Activated CD8-positive, alpha-beta memory T cell treated with anti-CD3 and anti-CD28 coated beads, Interleukin-2, amount 50 U/mL, for 24 hours (primary cell): ENCODE measurements around the gene KRT80.

Source experiments
- DNase-seq: peaks from one replicate; pipeline ENCODE4 v3.0.0-alpha.2; 2020; ENCODE audit errors: extremely low read depth

Gene KRT80

GRCh38 chr12:52137746-52138145, 54.1 kb downstream of the KRT80 start:
- no peak for DNase-seq

DNA sequence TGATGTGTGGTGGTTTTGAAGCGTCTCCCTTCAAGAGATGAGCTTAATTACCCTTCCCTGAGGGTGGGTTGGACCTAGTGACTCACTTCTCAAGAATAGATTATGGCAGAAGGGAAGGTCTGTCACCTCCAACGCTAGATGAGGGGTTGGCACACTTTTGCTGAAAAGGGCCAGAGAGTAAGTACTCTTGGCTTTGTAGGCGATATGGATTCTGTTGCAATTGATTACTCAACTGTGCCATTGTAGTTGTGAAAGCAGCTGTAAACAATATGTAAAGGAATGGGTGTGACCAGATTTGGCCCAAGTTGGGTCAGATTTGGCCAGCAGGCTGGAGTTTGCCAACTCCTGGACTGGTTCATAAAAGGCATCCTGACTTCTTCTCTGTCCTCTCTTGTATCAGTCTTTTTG, 59.1 kb downstream of the KRT80 start:
- DNase-seq: no peak

- no peak for DNase-seq
Observed at GRCh38 chr12:52130711-52131110, 61.1 kb downstream of the KRT80 start.

DNA sequence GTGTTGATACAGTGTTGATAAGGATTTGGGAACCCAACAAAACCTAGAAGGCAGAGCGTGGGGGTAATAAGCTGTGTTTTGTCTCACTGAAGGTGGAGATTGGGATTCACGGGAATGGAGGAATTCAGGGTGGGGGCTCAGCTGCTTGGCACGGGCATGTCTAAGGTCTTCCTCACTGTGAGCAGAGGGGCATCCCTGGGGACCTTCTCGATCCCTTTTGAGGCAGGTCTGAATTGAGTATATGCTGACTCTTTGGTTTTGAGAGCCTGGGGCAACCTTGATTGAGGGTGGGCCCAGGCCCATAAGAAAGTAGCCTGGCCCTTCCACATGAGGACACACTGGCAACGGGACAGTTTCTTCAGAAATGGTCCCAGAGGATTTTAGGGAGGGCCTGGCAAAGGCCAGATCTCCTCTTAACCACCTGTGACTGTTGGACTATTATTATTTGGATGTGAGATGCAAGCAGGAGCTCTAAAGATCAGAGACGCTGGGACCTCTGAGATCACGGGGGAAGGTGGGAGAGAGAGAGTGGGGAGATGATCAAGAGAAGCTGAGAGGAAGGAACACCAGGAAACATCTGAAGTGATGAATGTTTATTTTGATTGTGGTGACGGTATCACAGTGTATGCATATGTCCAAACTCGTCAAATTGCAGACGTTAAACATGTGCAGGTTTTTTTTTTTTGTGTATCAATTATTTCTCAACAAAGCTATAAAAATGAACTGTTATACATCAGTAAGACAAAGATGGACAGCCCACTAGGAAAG, 63.9 kb downstream of the KRT80 start:
- no peak for DNase-seq

DNA sequence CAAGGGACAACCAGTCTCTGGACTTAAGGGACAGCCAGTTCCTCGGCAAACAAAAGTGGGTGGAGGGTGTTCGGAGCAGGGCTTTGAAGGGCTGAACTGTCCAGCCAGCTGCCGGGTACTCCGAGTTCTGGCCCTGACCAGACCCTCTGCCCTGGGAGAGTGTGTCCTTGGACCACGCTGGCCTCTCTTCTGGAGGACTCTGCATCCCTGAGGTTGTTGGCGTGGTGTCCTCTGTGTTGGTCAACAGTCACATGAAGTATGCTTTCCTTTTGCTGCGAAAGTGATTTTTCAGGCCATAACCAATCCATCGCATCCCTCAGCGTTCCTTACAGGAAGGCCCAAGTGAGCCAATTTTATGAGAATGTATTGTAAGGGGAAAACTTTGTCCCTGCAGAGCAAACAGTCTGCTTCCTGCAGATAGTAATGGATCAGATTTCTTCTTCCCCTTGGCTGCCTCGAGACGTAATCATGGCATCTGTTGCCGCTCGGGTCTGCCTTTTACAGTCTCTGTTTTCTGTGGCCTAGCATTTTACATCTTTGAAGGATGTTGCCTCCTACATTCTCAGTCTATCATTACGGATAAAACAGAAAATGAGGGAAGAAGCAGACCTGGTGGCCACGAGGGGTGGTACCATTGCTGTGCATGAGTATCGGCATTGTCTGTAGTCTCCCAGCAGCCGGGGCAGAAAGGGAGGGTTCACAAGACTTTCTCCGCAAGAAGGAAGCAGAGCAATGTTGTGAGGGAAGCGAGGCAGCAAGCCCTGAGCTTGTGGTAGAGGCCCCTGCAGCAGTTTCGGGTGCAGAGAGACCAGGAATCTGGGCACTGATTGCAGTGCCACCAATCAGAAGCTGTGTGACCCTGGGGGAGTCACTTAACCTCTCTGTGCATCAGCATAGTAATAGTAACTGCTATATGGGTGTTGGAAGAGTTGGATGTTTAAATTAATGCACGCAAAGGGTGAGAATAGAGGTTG, 64.9 kb downstream of the KRT80 start:
- DNase-seq: no peak

- no peak for DNase-seq
Observed at GRCh38 chr12:52126050-52126604, 65.7 kb downstream of the KRT80 start.

GRCh38 chr12:52125476-52125900, 66.3 kb downstream of the KRT80 start:
- DNase-seq: no peak

DNA sequence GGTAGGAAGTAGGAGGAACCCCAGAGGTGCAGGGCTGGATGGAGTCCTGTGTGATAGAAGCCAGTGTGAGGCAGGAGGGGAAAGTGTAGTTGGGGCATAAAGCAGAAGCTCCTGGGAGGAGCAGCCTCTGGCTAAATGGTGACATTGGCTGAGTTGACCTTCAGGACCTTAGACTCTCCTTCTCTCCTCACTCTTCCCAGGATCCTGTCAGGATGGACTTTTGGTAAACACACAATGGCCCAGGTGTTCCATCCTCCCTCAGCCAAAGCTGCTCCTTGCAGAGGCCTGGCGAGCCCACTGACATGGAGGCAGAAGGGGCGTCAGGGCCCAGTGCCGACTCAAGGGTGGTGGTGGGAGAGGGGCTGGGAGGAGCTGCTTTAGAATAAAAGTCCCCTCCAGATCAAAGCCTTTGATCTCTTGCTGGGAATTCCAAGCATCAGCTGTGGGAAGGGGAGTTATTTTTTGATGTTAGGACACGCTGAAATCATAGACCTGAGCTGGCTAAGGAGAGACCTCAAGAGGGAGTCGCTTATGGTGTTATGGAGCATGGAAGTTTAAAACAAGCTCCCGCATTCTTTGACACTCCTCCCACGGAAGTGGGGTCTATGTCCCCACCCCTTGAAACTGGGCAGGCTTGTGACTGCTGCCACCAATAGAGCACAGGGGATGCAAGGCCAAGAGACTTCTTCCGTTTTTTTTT, 68.2 kb downstream of the KRT80 start:
- no peak for DNase-seq

- no peak for DNase-seq
Observed at GRCh38 chr12:52122904-52123303, 68.9 kb downstream of the KRT80 start.

- no peak for DNase-seq
Observed at GRCh38 chr12:52122540-52122871, 69.3 kb downstream of the KRT80 start.

GRCh38 chr12:52121824-52122539, 69.8 kb downstream of the KRT80 start:
- DNase-seq: peak; percentile 25

GRCh38 chr12:52120951-52121823, 70.6 kb downstream of the KRT80 start:
- no peak for DNase-seq

DNA sequence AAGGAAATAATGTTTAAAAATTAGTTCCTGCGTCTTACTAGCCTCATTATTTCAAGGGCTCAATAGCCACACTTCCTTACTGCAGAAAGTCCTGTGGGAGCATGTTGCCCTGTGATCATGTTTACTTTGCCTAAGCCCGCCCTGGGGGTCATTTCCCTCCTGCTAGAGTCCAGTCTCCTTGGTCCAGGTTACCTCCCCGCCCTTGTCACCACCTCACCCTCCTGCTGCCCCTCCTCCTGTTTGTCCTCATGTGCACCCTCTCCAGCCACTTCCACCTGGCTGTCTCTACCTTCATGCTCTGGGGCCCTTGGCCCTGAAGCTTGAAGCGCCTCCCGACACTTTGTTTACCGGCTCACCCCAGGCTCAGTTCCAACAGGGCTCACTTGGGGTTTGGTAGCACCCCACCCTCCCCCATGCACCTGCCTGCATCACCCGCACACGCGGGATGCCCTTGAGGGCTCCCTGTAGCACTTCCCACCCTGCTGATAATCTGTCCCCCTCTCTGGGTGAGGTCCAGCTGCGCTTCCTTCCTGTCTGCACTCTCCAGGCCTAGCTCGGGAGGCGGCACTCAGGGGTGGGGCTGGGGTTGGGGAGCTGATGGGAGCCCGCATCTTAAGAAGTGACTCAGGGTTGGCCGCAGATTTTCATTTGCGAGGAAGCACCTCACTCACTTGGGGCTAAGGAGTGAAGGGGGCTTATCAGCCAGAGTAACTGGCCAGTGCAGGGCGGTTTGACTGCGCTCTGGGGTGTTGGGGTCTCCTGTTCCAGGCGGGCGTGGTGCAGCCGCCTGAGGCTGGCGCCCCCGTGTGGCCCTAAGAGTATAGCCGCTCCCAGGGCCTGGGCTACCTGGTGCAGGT, 72.2 kb downstream of the KRT80 start:
- DNase-seq: peak; percentile 4
